Stimulated activated CD8-positive, alpha-beta memory T cell treated with anti-CD3 and anti-CD28 coated beads, Interleukin-4, amount 100 ng/mL, for 48 hours (primary cell): Measurements from ENCODE around the gene OR7A17.

Experiments used
- DNase-seq: peaks from one replicate; pipeline ENCODE4 v3.0.0-alpha.2; 2020

The OR7A17 gene

DNA sequence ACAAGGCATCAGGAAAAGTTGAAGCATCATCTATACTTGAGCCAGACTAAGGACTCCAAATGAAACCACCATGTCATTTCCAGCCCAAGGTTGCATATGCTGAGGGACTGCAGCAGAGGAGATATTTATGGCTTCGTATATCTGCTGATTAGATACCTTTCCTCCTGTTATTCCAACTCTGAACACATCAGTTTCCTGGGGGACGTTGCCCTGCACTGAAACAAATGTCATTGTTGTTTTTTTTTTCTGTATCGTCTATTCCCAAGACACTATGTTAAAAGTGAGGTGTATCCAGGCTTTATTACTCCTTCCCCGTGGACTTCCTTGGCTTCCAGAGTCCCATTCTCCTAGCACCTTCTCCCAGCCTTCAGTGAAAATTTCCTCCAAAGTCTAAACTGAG lies at the start of gene OR7A17:
Gene OR7A17 (minus strand): TSS at position 101 of the 400 bp plus-strand sequence. CDS start 4,777 bp downstream, outside the sequence.
- no peak for DNase-seq

DNA sequence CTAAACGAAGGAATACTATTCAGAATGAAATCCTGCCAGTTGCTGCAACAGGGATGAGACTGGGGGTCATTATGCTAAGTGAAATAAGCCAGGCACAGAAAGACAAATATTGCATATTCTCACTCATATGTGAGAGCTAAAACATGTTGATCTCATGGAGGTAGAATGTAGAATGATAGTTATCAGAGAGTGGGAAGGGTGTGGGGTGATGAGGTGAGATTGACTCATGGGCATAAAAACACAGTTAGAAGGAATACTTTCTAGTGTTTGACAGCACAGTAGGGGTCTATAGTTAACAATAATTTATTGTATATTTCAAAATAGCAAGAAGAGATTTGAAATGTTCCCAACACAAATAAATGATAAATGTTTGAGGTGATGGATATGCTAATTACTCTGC lies 47.6 kb upstream of the OR7A17 start:
- no peak for DNase-seq

DNA sequence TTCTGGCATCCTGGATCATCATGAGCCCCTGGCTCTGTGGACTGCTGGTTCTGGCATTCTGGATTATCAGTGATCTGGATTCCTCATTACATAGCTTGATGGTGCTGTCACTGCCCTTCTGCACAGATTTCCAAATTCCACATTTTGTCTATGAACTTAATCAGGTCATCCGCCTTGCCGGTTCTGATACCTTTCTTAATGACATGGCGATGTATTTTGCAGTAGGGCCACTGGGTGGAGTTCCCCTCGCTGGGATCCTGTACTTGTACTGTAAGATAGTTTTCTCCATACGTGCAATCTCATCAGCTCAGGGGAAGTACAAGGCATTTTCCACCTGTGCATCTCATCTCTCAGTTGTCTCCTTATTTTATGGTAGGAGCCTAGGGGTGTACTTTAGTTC lies 30.9 kb upstream of the OR7A17 start:
- DNase-seq: no peak

DNA sequence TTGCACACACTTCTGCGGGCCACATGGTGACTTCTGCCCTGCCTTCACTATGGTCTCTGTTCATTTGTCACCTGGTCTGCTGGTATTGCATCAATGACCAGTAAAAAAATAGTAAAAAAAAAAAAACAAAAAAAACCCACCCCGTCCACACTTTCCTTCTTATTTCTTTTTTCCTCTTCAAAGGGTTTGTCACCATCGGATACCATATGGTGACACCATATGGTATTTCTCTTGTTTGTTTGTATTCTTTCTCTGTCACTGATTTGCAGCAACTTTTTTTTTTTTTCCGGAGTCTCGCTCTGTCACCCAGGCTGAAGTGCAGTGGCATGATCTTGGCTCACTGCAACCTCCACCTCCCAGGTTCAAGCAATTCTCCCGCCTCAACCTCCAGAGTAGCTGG lies 29.2 kb upstream of the OR7A17 start:
- no peak for DNase-seq

DNA sequence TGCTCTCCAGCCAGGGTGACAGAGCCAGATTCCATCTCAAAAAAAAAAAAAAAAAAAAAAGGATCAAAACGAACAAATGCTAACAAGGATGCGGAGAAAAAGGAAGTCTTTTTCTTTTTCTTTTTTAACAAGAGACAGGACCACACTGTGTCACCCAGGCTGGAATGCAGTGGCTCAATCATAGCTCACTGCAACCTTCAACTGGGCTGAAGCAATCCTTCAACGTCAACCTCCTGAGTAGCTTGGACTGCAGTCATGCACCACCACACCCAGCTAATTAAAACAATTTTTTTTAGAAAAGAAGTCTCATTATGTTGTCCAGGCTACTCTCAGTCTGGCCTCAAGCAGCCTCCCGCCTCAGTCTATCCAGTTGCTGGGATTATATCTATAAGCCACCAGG lies 20.8 kb upstream of the OR7A17 start:
- DNase-seq: no peak

DNA sequence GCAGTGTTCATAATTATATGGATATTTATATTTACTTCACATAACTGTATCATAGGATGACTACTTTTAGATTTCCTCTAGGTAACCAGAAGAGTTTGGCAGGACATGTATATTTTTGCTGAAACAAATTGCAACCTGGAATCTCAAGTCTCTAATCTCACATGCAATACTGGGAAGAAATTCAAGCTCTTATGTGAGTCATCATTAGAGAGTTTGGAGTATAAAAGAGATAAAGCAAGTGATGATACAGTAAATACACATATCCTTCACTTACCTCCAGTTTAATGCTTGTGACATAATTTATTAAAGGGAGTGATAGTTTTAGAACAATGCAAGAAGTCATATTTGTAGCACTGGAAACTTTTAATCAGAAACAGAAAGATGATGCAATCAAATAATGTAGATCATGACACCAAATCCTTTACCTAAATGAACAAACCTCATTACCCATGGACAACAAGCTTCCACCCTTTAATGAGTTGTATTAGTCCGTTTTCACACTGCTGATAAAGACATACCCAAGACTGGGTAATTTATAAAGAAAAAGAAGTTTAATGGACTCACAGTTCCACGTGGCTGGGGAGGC lies 15.8 kb upstream of the OR7A17 start:
- no peak for DNase-seq

DNA sequence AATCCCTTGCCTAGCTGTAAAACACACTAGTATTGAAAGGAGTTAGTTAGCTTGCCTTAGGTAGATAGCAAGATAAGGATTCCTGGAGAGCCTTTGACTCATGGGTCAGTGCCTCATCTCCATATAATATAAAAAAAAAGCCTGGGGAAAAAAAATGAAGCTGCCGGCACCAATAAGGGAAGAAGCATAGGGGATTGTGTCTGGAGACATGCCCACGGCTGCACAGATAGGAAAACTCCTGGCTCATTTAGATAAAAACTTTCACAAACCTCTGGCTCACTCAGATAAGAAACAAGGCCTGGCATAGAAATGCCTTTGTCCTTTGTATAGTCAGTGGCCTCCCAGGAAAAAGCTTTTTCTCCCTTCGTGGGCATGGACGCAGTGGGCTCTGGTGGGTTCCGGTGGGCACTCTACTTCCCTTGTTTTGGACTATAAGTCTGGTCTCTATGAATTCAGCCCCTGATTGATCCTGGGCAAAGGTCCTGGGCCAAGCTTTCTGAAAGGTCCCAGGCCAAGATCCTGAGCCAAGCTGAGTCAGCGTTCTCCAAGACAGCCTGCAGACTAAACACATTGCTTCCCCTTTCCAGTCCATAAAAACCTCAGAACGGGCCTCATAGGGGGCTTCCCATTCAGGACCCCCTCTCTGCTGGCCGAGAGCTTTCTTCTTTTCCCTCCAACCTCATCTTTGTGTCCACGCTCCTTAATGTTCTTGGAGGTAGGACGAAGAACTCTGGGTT lies 4.9 kb upstream of the OR7A17 start:
- DNase-seq: no peak

DNA sequence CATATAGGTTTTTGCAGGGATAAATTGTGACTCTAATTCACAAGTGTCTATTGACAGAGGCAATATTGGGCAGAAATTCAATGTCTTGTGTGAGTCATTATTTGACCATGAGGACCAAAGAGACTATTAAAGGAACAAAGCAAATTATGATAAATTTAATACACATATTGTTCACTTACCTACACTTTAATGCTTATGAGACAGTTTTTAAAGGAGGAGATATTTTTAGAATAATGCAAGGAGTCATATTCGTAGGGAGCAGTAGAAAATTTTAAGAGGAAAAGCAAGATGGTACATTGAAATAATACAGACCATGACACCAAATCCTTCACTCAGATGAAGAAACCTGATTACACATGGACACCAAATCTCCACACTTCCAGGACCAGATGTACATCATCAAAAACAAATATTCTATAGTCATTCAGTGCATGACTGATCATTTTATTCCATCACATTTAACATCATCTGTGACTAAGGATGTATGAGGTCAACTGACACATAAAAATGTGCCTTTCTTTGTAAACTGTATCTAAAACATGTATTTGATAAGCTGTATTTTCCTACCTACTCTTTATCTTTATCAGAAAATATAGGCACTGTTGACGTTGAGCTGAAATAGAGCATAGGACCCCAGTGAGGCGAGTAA lies 4.2 kb upstream of the OR7A17 start:
- DNase-seq: no peak

DNA sequence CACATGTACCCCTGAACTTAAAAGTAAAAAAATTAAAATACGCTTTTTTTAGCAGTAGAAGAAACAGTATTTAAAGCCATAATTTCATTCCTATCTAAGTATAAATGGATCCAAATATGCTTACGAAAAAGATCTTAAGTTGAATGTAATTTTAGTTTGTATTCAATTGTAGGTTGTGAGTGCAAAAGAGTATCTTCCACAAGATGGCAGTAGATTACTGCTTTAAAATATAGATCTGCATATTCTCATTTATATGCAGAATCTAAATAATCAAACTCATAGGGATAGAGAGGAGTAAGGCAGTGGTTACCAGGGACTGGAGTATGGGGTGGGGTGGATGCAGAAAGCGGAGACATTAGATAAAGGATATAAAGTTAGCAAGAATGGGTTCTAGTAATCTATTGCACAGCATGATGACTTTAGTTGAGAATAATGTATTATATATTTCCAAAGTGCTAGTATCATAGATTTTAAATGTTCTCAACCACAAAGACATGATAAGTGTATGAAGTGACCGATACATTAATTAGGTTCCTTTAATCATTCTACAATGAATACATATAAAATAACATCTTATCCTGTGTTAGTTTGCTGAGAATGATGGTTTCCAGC lies 14.2 kb downstream of the OR7A17 start:
- no peak for DNase-seq

DNA sequence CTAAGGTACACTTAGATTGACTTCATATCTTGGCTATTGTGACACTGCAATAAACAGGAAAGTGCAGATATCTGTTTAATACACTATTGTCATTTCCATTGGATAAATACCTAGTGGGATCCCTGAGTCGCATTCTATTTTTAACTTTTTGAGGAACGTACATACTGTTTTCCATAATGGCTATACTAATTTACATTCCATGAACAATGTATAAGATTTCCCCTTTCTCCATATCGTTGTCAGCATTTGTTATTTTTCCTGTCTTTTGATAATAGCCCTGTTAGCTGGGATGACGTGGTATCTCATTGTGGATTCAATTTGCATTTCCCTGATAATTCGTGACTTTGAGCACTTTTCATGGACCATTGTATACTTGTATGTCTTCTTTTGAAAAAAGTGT lies 17.4 kb downstream of the OR7A17 start:
- DNase-seq: no peak

DNA sequence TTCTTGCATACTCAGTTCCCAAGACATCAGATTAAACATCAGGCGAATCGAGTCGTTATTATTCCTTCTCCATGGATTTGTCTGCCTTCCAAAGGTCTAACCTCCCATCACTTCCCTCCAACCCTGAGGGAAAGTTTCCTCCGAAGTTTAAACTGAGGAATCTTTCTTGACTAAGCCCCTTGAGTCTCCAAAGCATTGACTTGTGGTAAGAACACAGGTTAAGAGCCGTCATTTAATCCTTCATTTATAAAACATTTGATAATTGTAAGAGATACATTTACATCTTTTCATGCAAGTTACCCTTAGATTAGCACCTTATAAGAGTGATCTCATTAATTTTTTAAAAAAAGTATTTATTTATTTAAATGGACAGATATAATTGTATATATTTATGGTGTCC lies 37.1 kb downstream of the OR7A17 start, which contains the start of gene OR7A10:
Gene OR7A10 (minus strand): TSS at position 101 of the 400 bp plus-strand sequence. CDS start 7,045 bp downstream, outside the sequence.
- DNase-seq: no peak

DNA sequence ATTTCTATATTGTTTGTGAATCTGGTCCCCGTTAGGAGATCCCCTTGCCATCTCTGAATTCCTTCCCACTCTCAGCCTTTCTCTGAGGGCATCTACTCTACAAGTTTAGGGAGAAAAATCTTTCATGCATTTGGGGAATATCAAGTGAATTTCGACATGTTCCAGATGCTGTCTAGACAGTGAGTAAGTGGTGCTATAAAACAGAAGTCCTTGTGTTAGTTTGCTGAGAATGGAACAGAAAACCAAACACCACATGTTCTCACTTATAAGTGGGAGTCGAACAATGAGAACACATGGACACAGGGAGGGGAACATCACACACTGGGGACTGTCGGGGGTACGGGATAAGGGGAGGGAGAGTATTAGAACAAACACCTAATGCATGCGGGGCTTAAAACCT lies 42.4 kb downstream of the OR7A17 start:
- no peak for DNase-seq

DNA sequence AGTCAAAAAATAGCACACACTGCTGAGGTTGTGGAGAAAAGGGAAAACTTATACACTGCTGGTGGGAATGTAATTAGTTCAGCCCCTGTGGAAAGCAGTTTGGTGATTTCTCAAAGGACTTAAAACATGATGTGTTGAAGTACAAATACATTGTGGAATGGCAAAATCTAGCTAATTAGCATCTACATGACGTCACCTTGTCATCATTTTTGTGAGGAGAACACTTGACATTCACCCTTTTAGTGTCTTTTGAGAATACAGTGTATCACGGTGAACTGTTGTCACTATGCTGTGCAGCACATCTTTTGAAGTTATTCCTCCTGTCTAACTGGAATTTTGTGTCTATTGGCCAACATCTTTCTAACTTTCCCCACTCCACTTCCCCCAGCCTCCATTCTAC lies 42.8 kb downstream of the OR7A17 start:
- no peak for DNase-seq

DNA sequence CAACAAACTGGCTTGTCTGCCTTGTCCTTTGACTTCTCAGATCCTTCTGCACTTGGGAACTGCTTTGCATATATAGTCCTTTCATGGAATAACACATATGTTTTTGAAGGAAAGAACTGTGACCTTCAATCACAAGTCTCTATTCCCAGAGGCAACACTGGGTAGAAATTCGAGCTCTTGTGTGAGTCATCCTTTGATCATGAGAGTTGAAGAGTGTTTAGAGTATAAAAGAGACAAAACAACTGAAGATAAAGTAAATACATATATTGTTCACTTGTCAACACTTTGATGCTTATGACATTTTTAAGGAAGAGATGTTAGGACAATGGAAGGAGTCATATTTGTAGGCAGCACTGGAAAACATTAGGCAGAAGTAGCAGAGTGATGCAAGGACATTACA lies 45.7 kb downstream of the OR7A17 start:
- DNase-seq: no peak

DNA sequence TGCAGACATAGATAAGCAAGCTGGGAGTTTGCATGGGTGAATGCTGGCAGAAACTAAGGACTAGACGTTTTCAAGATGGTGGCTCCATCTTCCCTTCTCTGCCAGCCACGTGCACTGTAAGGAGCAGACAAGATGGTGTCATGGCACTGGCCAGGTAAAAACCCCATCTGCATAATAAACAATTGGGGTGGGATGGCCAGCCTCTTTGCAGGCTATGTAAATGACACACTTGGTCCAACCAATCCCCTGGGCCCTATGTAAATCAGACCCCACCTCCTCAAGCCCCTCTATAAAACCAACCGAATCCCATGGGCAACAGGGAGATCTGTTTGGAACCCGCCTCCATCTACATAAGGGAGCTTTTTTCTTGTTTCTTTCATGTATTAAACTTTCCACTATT lies 48.5 kb downstream of the OR7A17 start:
- DNase-seq: no peak

DNA sequence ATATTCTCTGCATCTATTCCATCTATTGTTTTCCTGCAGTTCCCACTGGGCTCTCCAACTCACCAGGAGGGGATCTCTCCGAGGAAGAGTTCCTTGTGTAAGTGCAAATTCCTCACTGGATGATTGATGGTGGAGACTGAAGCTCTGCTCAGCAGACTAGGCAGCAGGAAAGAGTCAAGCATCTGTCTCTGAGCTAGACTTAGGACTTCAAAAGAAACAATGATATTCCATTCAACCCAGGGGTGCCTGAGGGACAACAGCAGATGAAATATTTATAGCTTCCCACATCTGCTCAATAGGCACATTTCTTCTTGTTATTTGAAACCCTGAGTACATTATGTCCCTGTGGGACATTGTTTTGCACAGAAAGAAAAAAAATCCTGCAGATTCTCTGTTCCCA lies 50.9 kb downstream of the OR7A17 start, which contains the start of the genes OR7A5 and OR7C1:
Gene OR7A5 (minus strand): TSS at position 175 of the 400 bp plus-strand sequence. CDS start 6,944 bp downstream, outside the sequence.
Gene OR7C1 (minus strand): TSS at position 175 of the 400 bp plus-strand sequence. CDS start 35,049 bp downstream, outside the sequence.
- no peak for DNase-seq

DNA sequence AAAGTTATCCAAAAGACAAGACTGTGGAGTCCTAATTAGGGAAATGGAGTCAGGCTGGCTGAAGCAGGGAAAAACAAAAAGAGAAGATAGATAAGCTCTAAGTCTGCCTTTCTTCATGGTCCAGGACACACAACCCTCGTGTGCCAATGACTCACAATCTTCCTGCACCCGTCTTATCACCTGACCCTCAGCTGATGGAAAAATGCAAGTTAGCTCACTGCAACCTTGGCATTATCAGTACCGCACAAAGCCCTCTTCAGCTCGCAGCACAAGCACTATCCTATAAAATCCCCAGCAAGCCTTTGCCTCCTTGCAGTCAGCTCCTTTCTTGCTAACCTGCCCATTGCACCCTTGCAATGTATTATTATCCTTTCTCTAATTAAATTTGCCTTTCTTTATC lies 55.2 kb downstream of the OR7A17 start:
- no peak for DNase-seq
